Heart left ventricle (tissue), 16 donors: Measurements from ENCODE around the gene TAMALIN. TPM values are rescaled to one million over a fixed set of nuclear protein-coding genes. Genes with fewer than 3 reads are reported as not detected.

Experiments used
- ATAC-seq, 4 donors: fragments of 200-7000 bp; cut with Tn5 transposase; one replicate each; pipeline ENCODE4 v1.9.1; 2020 to 2022; ENCODE audit warnings: moderate library complexity in 4 of 4, mild to moderate bottlenecking in 3 of 4, moderate number of reproducible peaks in 1 of 4
- DNase-seq, 5 donors: peaks; one replicate each; pipeline ENCODE4 v3.0.0-alpha.2; 2020
- H3K27ac ChIP-seq, 12 donors: fragments of 200-600 bp; sonication (generic) in 4 of 12; one replicate each; pipeline versions ENCODE4 v1.5.0 to v1.8.0; 2016 to 2022; ENCODE audit warnings: mild to moderate bottlenecking in 2 of 12
- H3K27me3 ChIP-seq, 9 donors: fragments of 200-600 bp; sonication (generic) in 2 of 9; one replicate each; pipeline versions ENCODE4 v1.5.1 to v1.8.0; 2016 to 2022; ENCODE audit warnings: mild to moderate bottlenecking in 3 of 9
- H3K36me3 ChIP-seq, 9 donors: fragments of 200-600 bp; sonication (generic) in 2 of 9; one replicate each; pipeline versions ENCODE4 v1.5.0 to v1.8.0; 2018 to 2022; ENCODE audit warnings: mild to moderate bottlenecking in 2 of 9
- H3K4me1 ChIP-seq, 12 donors: fragments of 200-600 bp; sonication (generic) in 4 of 12; one replicate each; pipeline versions ENCODE4 v1.5.0 to v1.8.0; 2016 to 2022; ENCODE audit warnings: mild to moderate bottlenecking in 3 of 12
- H3K4me3 ChIP-seq, 12 donors: fragments of 200-600 bp; sonication (generic) in 4 of 12; one replicate each; pipeline versions ENCODE4 v1.5.0 to v1.8.0; 2017 to 2022; ENCODE audit warnings: mild to moderate bottlenecking in 9 of 12, moderate library complexity in 4 of 12
- H3K9me3 ChIP-seq, 12 donors: fragments of 200-600 bp; sonication (generic) in 4 of 12; one replicate each; pipeline versions ENCODE4 v1.5.0 to v1.8.0; 2016 to 2022; ENCODE audit warnings: mild to moderate bottlenecking in 1 of 12
- CTCF ChIP-seq, 12 donors: fragments of 200-600 bp; sonication (generic) in 4 of 12; IDR thresholded peaks; one replicate each; pipeline versions ENCODE4 v1.5.0 to v1.8.0; 2018 to 2022; ENCODE audit warnings: antibody characterized with exemption in 12 of 12, mild to moderate bottlenecking in 5 of 12
- POLR2A ChIP-seq, 2 donors: fragments of 450-650 bp; IDR thresholded peaks; one replicate each; pipeline ENCODE4 v1.6.1; 2017; ENCODE audit warnings: antibody characterized with exemption in 2 of 2, mild to moderate bottlenecking in 2 of 2, moderate library complexity in 2 of 2
- WGBS, 4 donors: extraction: QIAGEN DNeasy Blood & Tissue Kit in 2 of 4; methylation state at CpG; one replicate each; pipeline versions ENCODE4 v1.1.5 to v1.1.7; 2013 to 2018; 5-methylcytosine and 5-hydroxymethylcytosine counted together
- intact Hi-C, 10 donors: fragments of 100-400 bp; cut with DNase I; formaldehyde crosslinking; loops; one replicate each; pipeline versions ENCODE4 v1.11.1 to v1.14.2; 2022
- polyA plus RNA-seq, 2 donors: library from polyadenylated mRNA; stranded (reverse); fragments of 200-250 nt; gene quantifications; one replicate each; pipeline ENCODE4 v1.2.3, GENCODE V29; 2013
- total RNA-seq, 9 donors: library from RNA; depleted of rRNA in 2 of 9; stranded (reverse); fragments of >200 nt in 2 of 9; fragmentation: NEBNext Ultra II Directional in 3 of 9; extraction: Animal tissue kit (Norgen Biotek cat#: 25700) in 3 of 9; gene quantifications; one replicate each; pipeline versions ENCODE4 v1.1.0 to v1.2.4, GENCODE V29; 2016 to 2023
- donor health status: ischemic (EF 13 %, LVEDD 7.1; RV severe dilation, severe dysfunction).
- donor health status: healthy with polysubstance abuse.
- donor health status: DM: no; HTN: yes; CAD: no.
- donor health status: DM: no; HTN: no; CAD: no.
- donor health status: ischemic (EF 25% LVEDD 6.9; RV normal size, moderate dysfunction).
- donor health status: ischemic (EF 25% LVEDD 5.7; RV mildly dilated, moderate dysfunction).
- donor health status: healthy.
- donor health status: DM: yes; HTN: yes; CAD: no.
- donor health status: ischemic (EF 35%, LVEDD 5.7; RV mildly dilated, moderate dysfunction).
- donor health status: nonischemic (EF 11% LVEDD 7.7; RV severe dilation, severe dysfunction).
- donor health status: DM: yes; HTN: yes; CAD: no.
- donor health status: PGD.
- donor health status: ischemic (EF 29% LVEDD 5.4; RV normal size, mild dysfunction).
- donor health status: nonischemic (EF 23%, LVEDD 6.1; RV moderate dilation, normal function).

TAMALIN gene
- total and polyA plus RNA-seq, 11 donors: 12.9 to 38.0 (median 17.8) TPM

- no peaks in the 10 kb centered on the region for H3K9me3 ChIP-seq
- H3K27ac ChIP-seq: peak overlapping the region in 2 of 12 donors; percentile 35 to 98
- DNase-seq (peak in 1 of 5 donors; percentile 16), ATAC-seq (no peak)
- 89 to 95% (median 91%) methylated on average over 13 to 14 of the region's 14 CpGs for WGBS, 4 donors
- no peaks in the 10 kb centered on the region for H3K27me3 ChIP-seq
- TF ChIP-seq POLR2A (IDR thresholded peaks at IDR 0.05): no peak
- no peak for TF ChIP-seq CTCF (IDR thresholded peaks at IDR 0.05)
- intact Hi-C loops: no loop called here
- peaks cover 7 to 66% (median 59%) of the 10 kb centered on the region in 9 donors for H3K36me3 ChIP-seq
- H3K4me3 ChIP-seq: peak overlapping the region in 1 of 12 donors; percentile 11
- H3K4me1 ChIP-seq: peaks cover under 1 to 43% (median 12%) of the 10 kb centered on the region in 12 donors
Measured at GRCh38 chr12:52057638-52058576, 51.2 kb downstream of the TAMALIN start.

- H3K36me3 ChIP-seq: peaks cover 7 to 63% (median 56%) of the 10 kb centered on the region in 9 donors
- peak overlapping the region in 2 of 12 donors; percentile 35 to 98 for H3K27ac ChIP-seq
- H3K4me3 ChIP-seq: no peak overlapping the region
- 71 to 80% (median 79%) methylated on average over 21 to 25 of the region's 25 CpGs for WGBS, 4 donors
- H3K4me1 ChIP-seq: peaks cover 0 to 43% (median 18%) of the 10 kb centered on the region in 12 donors
- intact Hi-C loops: no loop called here
- H3K27me3 ChIP-seq: no peaks in the 10 kb centered on the region
- DNase-seq (peak in 3 of 5 donors; percentile 26 to 68 (median 52)), ATAC-seq (peak in 1 of 4 donors; percentile 0)
- no peaks in the 10 kb centered on the region for H3K9me3 ChIP-seq
- TF ChIP-seq CTCF (IDR thresholded peaks at IDR 0.05): no peak
- no peak for TF ChIP-seq POLR2A (IDR thresholded peaks at IDR 0.05)
Measured at GRCh38 chr12:52058631-52059361, 52.0 kb downstream of the TAMALIN start.

- intact Hi-C loops: no loop called here
- WGBS, 4 donors: 84 to 88% (median 85%) methylated on average over 10 to 12 of the region's 12 CpGs
- H3K4me3 ChIP-seq: no peak overlapping the region
- peaks cover 0 to 38% (median 18%) of the 10 kb centered on the region in 12 donors for H3K4me1 ChIP-seq
- no peaks in the 10 kb centered on the region for H3K9me3 ChIP-seq
- ATAC-seq (peak in 3 of 4 donors; percentile 2 to 7 (median 4)), DNase-seq (peak in 1 of 5 donors; percentile 50)
- H3K36me3 ChIP-seq: peaks cover 6 to 53% (median 46%) of the 10 kb centered on the region in 9 donors
- H3K27me3 ChIP-seq: no peaks in the 10 kb centered on the region
- peak overlapping the region in 1 of 12 donors; percentile 50 for H3K27ac ChIP-seq
- TF ChIP-seq POLR2A (IDR thresholded peaks at IDR 0.05) (no peak), CTCF (IDR thresholded peaks at IDR 0.05) (no peak)
Measured at GRCh38 chr12:52059582-52060497, 53.1 kb downstream of the TAMALIN start.
